ENCODE measurements around the gene CRYBG2. TPM values are rescaled to one million over a fixed set of nuclear protein-coding genes. Genes with fewer than 3 reads are reported as not detected.

CRYBG2 gene, protein sequence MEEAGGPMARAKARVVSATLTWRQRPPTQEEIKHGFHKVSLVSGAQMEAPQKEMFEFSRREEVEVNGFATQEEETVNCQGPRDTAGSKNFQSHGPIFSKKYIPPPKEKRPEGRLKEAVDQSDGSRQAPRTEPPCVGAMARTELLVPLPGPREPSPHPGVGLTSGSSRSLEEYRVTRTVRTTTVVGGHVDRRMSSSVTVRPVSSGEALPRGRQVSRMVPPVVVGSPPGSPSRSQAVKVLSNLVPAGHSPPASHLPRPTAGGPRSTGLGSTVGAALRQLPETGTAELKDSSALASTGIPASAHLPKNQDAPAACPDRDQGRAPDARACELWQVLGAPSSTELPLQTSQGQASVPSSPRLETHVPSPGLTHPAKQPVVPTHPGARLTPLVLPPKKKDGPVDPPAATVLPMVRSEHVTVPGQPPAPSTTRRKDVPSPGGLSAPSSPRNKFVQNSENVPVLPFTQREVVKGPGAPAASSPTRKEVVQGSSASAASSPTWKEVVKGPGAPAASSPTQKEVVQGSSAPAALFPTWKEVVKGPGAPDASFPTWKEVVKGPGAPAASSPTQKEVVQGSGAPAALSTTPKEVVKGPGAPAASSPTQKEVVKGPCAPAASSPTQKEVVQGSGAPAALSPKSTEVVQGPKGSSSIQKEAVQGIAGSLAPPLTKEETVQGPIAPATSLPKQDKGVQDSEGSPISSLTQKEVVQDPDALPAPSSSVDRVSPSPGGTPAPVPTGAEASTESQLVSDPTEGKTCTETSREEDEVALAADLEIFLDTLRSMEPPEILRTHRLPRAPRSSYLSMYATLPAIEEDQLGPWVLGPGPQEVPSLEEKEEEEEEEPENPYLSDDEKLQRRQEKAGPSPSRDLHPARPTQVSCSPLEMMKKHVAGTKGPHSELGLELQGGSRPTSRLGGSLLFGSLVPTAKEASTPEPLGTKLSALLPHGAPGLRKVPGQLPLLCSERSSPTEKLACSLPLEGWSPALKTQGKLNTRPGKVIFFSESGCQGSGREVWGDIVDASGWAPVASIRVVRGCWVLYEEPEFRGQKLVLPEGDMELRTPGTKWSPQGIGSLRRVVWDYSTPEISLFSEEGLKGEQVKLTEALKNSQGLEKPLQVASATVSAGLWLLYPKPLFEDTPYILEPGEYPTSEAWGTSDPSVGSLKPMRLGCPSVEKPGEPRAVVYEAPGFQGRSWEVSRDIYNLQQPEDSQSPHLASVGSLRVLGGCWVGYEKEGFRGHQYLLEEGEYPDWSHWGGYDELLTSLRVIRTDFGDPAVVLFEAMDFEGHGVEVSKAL (N-terminal part only)
- 1 to 10 TPM in 1 of 4 donors, under 1 TPM in 3; 0.35 to 2.7 (median 0.50) TPM for total RNA-seq

DNA sequence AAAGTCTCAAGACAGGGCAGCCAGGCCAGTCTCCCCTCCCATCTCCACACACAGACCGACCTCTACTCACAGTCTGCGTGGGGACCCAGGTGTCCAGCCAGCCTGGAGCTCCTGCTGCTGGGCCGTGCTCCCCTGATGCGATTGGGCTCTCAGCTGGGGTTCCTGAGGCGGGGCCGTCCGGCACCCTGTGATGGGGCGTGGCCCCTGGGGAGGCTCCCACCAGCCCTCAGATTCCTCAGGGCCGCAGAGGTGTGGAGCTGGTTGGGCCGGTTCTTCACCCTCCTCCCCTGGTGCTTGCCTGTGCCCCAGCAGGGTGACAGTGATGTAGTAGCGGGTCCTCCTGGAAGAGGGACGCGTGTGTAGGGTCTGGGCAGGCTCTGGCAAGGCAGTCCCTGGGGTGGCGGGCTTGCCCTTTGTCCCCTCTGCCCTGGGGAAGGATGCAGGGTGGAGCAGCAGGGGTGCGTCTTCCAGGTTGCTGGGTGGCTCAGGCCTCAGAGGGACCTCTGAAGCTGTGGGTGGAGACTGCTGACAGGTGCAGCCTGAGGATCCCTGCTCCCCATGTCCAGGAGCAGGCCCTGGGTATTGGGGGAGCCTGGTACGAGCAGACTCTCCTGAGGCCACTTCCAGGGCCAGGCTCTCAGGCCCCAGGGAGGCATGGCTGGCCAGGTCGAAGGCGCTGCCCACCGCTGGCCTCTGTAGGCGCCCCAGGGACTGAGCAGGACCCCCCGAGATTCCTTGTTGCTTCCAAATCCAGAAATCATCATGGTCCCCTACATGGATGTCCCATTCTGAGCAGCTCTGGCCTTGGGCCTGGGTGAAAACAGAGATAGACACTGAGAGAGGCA, at the start of gene CRYBG2:
Gene CRYBG2, minus strand, starts transcription at position 155 of the 845 bp plus-strand sequence. CDS start 7,473 bp downstream, outside the sequence.
- no CpG with 5 or more reads among the region's 21 CpGs for WGBS, 2 donors (ENCODE audit: low coverage in 1 of 2)
- no peaks in the 10 kb centered on the region for H3K9me3 ChIP-seq
- no peak within 1 kb of the TSS for H3K27ac ChIP-seq
- ATAC-seq = no peak
- H3K4me1 ChIP-seq = no peaks in the 10 kb centered on the region
- no peaks in the 10 kb centered on the region for H3K36me3 ChIP-seq
- TF ChIP-seq POLR2A (IDR thresholded peaks at IDR 0.05) (no peak), POLR2AphosphoS5 (IDR thresholded peaks at IDR 0.05) (no peak), CTCF (IDR thresholded peaks at IDR 0.05) (no peak), EP300 (IDR thresholded peaks at IDR 0.05) (no peak)
- H3K4me3 ChIP-seq = no peak within 1 kb of the TSS
- peaks cover 69% of the 10 kb centered on the region for H3K27me3 ChIP-seq

DNA sequence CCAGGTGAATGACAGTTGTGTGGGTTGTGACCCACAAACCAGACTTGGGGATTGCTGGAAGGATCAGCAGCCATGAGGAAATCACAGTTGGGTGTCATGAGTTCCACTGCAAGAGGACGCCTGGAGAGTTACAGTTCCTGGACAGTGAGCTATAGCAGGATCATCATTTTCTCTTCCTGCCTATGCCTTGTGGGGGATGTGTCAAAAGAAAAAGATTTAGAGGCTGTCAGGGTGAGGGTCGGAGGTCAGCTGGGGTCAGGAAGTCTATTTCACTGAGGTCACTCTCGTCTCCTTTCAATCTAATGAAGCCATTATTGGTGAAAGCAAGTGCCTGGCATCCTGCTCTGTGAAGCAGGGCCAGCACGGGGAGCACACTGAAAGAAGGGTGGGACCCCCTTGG, 49.7 kb upstream of the CRYBG2 start:
- Histone ChIP-seq H3K4me3 (no peak overlapping the region), H3K9me3 (no peaks in the 10 kb centered on the region), H3K4me1 (no peaks in the 10 kb centered on the region), H3K27me3 (peaks cover 51% of the 10 kb centered on the region), H3K27ac (no peak overlapping the region), H3K36me3 (no peaks in the 10 kb centered on the region)
- TF ChIP-seq POLR2AphosphoS5 (IDR thresholded peaks at IDR 0.05) = no peak
- no peak for TF ChIP-seq POLR2A (IDR thresholded peaks at IDR 0.05)
- 11 to 15% methylated on average over 3 of the region's 4 CpGs for WGBS, 2 donors (ENCODE audit: low coverage in 1 of 2)
- ATAC-seq = no peak

DNA sequence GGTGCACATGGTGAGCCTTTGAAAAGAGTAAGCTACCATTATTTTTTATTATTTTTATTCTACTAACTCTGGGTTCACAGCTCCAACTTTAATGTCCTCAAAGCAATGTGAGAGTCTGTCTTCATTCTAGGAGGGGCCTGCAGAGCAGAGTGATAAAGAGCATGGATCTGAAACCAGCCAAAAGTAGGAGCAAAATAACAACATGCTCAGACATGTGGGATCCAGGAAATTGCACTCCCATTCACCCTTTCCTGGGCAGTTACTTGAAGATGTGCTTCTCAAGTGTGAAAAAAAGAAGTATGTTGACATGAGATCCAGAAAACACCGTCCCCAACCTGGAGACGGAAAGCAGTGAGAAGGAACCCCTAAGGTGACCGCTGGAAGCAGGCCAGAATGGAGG, 48.0 kb upstream of the CRYBG2 start:
- no peak for ATAC-seq
- TF ChIP-seq POLR2A (IDR thresholded peaks at IDR 0.05) (no peak), EP300 (IDR thresholded peaks at IDR 0.05) (no peak), CTCF (IDR thresholded peaks at IDR 0.05) (no peak), POLR2AphosphoS5 (IDR thresholded peaks at IDR 0.05) (no peak)
- H3K4me3 ChIP-seq = no peak overlapping the region

DNA sequence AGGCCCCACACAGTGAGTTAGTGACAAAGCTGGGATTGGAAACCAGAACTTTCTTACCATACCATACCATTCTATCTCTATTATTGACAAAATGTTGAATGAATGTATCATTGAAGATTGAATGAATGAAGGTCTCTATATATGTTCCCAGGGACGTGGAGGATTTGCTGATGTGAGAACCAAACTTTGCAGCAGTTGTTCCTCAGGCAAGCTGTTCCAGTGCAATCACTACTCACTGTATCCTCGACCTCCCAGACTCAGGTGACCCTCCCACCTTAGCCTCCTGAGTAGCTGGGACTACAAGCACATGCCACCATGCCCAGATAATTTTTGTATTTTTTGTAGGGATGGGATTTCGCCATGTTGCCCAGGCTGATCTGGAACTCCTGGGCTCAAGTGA, 45.1 kb upstream of the CRYBG2 start:
- 62 to 92% methylated on average over 3 of the region's 3 CpGs for WGBS, 2 donors (ENCODE audit: low coverage in 1 of 2)
- TF ChIP-seq EP300 (IDR thresholded peaks at IDR 0.05) (no peak), CTCF (IDR thresholded peaks at IDR 0.05) (no peak)
- ATAC-seq = no peak

More for the DNA sequence above, 48.0 kb upstream of the CRYBG2 start:
- Histone ChIP-seq H3K36me3 (no peaks in the 10 kb centered on the region), H3K27ac (no peak overlapping the region), H3K9me3 (no peaks in the 10 kb centered on the region), H3K4me1 (no peaks in the 10 kb centered on the region), H3K27me3 (peaks cover 51% of the 10 kb centered on the region)
- WGBS, 2 donors (ENCODE audit: low coverage in 1 of 2) = 65 to 67% methylated on average over 3 of the region's 3 CpGs

More for the DNA sequence above, 45.1 kb upstream of the CRYBG2 start:
- H3K36me3 ChIP-seq = no peaks in the 10 kb centered on the region
- no peak overlapping the region for H3K27ac ChIP-seq
- no peak overlapping the region for H3K4me3 ChIP-seq
- H3K9me3 ChIP-seq = no peaks in the 10 kb centered on the region
- H3K27me3 ChIP-seq = peaks cover 36% of the 10 kb centered on the region
- H3K4me1 ChIP-seq = no peaks in the 10 kb centered on the region

All from gastroesophageal sphincter (tissue), 4 donors.